ENCODE measurements around the gene DUSP22.
A peak's percentile ranks its signal among the peaks of the same experiment; 100 is the strongest.
"Not testable (repeated sequence)": the region's sequence is repeated elsewhere in the genome, so short reads cannot be mapped to it uniquely, and the experiment has no call there.

Gene DUSP22

DNA sequence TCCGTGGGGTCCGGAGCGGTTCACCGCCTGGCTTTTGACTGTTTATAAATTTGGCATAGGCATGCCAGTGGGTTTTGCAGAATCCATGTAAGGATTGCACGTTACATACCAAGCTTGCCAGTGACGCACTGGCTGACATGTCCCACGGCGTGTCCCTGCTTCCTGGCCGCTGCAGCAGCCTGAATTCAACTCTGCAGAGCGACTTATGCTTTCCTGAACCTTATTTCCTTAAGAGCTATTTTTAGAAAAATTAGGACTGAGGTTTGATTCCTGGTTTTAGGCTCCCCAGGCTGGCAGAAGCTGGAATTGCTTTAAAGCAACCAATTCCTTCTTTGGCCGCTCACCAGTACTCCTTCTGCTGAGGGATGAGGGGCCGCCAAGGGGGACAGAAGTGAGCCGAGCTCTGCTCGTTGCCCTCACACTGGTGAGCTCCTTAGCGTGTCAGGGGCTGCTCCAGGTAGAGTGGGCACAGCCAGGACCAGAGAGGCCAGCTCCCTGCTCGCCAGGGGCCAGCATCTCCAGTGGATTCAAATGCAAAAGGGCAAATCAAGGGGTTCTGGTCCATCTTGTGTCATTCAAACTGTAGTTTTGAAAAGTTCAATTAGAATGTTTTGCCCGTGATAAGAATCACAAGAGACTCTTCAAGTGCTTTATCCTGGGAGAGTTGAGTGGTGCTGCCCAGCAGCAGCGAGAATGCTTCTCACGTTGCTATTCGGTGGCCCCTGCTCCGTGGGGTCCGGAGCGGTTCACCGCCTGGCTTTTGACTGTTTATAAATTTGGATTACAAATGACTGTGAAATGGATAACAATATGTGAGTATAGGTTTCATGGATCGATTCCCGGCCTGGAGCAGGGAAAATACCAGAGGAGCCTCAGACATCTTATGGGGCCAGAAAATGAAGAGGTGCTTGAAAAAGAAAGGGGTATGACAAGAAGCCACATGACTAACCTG, 81.8 kb downstream of the DUSP22 start:
- TF ChIP-seq, protein P1, sequence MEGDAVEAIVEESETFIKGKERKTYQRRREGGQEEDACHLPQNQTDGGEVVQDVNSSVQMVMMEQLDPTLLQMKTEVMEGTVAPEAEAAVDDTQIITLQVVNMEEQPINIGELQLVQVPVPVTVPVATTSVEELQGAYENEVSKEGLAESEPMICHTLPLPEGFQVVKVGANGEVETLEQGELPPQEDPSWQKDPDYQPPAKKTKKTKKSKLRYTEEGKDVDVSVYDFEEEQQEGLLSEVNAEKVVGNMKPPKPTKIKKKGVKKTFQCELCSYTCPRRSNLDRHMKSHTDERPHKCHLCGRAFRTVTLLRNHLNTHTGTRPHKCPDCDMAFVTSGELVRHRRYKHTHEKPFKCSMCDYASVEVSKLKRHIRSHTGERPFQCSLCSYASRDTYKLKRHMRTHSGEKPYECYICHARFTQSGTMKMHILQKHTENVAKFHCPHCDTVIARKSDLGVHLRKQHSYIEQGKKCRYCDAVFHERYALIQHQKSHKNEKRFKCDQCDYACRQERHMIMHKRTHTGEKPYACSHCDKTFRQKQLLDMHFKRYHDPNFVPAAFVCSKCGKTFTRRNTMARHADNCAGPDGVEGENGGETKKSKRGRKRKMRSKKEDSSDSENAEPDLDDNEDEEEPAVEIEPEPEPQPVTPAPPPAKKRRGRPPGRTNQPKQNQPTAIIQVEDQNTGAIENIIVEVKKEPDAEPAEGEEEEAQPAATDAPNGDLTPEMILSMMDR (IDR thresholded peaks at IDR 0.05; ENCODE audit: borderline replicate concordance, extremely low read depth, low read length, poor library complexity, severe bottlenecking): no peak
- TF ChIP-seq EZH2 (IDR thresholded peaks at IDR 0.05; ENCODE audit: borderline replicate concordance, low read depth, low read length, severe bottlenecking): no peak
- H4K20me1 ChIP-seq (ENCODE audit: insufficient read depth, low read length): no peaks in the 10 kb centered on the region
- no peak overlapping the region for H3K27ac ChIP-seq (ENCODE audit: low read length)
- H3K4me3 ChIP-seq (ENCODE audit: low read depth in 1 of 2, low read length in 2 of 2): no peak overlapping the region
- no peak overlapping the region for H3K9ac ChIP-seq (ENCODE audit: low read depth, low read length)
- no peak for ATAC-seq (ENCODE audit: insufficient read depth, low read depth)
- no peak overlapping the region for H3K4me2 ChIP-seq (ENCODE audit: insufficient read depth, low read length)
- no peak overlapping the region for H2AFZ ChIP-seq (ENCODE audit: low read depth, low read length)
- H3K79me2 ChIP-seq (ENCODE audit: insufficient read depth, low read length): no peaks in the 10 kb centered on the region
- H3K36me3 ChIP-seq (ENCODE audit: insufficient read depth, low read length): no peaks in the 10 kb centered on the region
- no peak for DNase-seq
- peaks cover 6% of the 10 kb centered on the region for H3K4me1 ChIP-seq (ENCODE audit: insufficient read depth, low read length)
- no peaks in the 10 kb centered on the region for H3K9me3 ChIP-seq (ENCODE audit: insufficient read depth, low read length, severe bottlenecking)
- H3K27me3 ChIP-seq (ENCODE audit: insufficient read depth, low read length, poor library complexity): no peaks in the 10 kb centered on the region

DNA sequence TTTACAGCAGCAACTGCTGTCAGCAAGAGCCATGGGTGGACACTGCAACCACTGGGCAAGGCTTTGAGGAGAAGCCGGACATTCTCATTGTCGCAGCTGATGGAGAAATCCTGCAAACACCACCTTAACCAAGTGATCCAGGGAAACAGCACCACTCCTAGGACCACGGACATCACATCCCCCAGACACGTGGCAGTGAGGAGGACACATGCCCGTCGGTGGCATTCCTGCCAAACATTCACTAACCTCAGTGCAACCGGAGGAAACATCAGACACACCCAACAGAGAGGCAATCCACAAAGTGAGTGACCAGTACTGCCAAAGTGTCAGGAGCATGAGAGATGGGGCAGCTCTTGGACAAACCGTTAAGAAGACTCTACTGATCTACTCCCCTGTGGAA, 82.7 kb downstream of the DUSP22 start:
- Histone ChIP-seq H3K4me2 (ENCODE audit: insufficient read depth, low read length) (no peak overlapping the region), H3K9ac (ENCODE audit: low read depth, low read length) (no peak overlapping the region), H3K4me1 (ENCODE audit: insufficient read depth, low read length) (peaks cover 6% of the 10 kb centered on the region), H2AFZ (ENCODE audit: low read depth, low read length) (no peak overlapping the region), H3K9me3 (ENCODE audit: insufficient read depth, low read length, severe bottlenecking) (no peaks in the 10 kb centered on the region), H3K27ac (ENCODE audit: low read length) (no peak overlapping the region), H3K79me2 (ENCODE audit: insufficient read depth, low read length) (no peaks in the 10 kb centered on the region), H4K20me1 (ENCODE audit: insufficient read depth, low read length) (no peaks in the 10 kb centered on the region), H3K27me3 (ENCODE audit: insufficient read depth, low read length, poor library complexity) (no peaks in the 10 kb centered on the region), H3K36me3 (ENCODE audit: insufficient read depth, low read length) (no peaks in the 10 kb centered on the region), H3K4me3 (ENCODE audit: low read depth in 1 of 2, low read length in 2 of 2) (no peak overlapping the region)
- TF ChIP-seq, protein P1 (IDR thresholded peaks at IDR 0.05; ENCODE audit: borderline replicate concordance, extremely low read depth, low read length, poor library complexity, severe bottlenecking): no peak
- ATAC-seq (ENCODE audit: insufficient read depth, low read depth): no peak
- no peak for DNase-seq

DNA sequence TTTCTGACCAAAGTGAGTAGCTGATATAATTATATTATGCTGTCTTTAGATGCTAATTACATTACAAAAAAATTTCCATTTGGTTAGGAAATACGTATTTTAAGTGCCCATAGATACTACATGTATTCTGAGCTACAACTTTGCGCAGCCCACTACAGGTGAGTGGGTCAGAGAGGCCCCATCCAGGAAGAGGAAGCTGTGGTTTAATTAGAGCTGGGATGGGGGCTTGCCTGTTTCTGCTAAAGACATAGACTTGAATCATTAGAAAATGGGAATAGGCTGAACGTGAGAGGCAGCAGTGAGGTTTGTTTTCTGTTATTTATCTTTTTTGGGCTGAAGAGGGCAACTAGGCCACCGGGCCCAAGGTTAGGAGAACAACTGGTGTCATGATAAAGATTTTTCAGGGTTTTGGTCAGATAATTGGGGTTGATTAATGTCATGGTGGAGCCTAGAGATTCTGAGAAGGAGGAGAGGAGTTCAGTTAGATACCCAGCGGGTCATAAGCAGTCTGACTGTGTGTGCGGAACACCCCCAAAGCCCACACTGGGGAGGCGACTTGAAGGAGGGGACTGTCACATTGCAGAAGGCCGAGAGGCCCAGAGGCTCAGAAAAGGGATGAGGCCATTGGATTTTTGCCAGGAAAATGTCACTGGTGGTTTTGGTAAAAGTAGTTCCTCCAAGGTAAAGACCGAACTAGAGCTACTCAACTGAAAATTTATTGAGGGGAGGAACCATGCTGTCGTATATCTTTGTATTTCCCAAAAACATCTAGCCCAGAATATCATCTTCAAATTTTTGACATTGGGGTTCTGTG, 84.7 kb downstream of the DUSP22 start:
- no peaks in the 10 kb centered on the region for H3K27me3 ChIP-seq (ENCODE audit: insufficient read depth, low read length, poor library complexity)
- H3K4me3 ChIP-seq (ENCODE audit: low read depth in 1 of 2, low read length in 2 of 2): no peak overlapping the region
- no peak overlapping the region for H2AFZ ChIP-seq (ENCODE audit: low read depth, low read length)
- peak; percentile 21 for DNase-seq
- no peak overlapping the region for H3K27ac ChIP-seq (ENCODE audit: low read length)
- no peaks in the 10 kb centered on the region for H3K79me2 ChIP-seq (ENCODE audit: insufficient read depth, low read length)
- ATAC-seq (ENCODE audit: insufficient read depth, low read depth): peak; percentile 76
- H3K4me2 ChIP-seq (ENCODE audit: insufficient read depth, low read length): no peak overlapping the region
- TF ChIP-seq, protein P1 (IDR thresholded peaks at IDR 0.05; ENCODE audit: borderline replicate concordance, extremely low read depth, low read length, poor library complexity, severe bottlenecking): no peak
- no peak for TF ChIP-seq EZH2 (IDR thresholded peaks at IDR 0.05; ENCODE audit: borderline replicate concordance, low read depth, low read length, severe bottlenecking)
- peaks cover 6% of the 10 kb centered on the region for H3K4me1 ChIP-seq (ENCODE audit: insufficient read depth, low read length)
- no peak overlapping the region for H3K9ac ChIP-seq (ENCODE audit: low read depth, low read length)
- H3K36me3 ChIP-seq (ENCODE audit: insufficient read depth, low read length): no peaks in the 10 kb centered on the region
- H3K9me3 ChIP-seq (ENCODE audit: insufficient read depth, low read length, severe bottlenecking): no peaks in the 10 kb centered on the region
- no peaks in the 10 kb centered on the region for H4K20me1 ChIP-seq (ENCODE audit: insufficient read depth, low read length)

DNA sequence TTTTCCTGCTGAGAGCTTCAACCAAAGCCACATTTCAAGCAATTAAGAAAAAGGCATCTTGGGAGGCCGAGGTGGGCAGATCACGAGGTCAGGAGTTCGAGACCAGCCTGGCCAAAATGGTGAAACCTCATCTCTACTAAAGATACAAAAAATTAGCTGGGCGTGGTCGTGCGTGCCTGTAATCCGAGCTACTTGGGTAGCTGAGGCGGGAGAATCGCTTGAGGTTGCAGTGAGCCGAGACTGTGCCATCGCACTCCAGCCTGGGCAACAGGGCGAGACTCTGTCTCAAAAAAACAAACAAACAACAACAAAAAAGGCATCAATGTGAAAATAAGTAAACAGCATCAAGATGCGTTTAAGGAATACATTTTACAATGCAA, 85.3 kb downstream of the DUSP22 start:
- not testable (repeated sequence) for H3K9ac ChIP-seq (ENCODE audit: low read depth, low read length); H4K20me1 ChIP-seq (ENCODE audit: insufficient read depth, low read length); H3K4me1 ChIP-seq (ENCODE audit: insufficient read depth, low read length); H3K4me3 ChIP-seq (ENCODE audit: low read depth in 1 of 2, low read length in 2 of 2); H2AFZ ChIP-seq (ENCODE audit: low read depth, low read length); H3K79me2 ChIP-seq (ENCODE audit: insufficient read depth, low read length); H3K4me2 ChIP-seq (ENCODE audit: insufficient read depth, low read length); DNase-seq; H3K27ac ChIP-seq (ENCODE audit: low read length); ATAC-seq (ENCODE audit: insufficient read depth, low read depth); H3K36me3 ChIP-seq (ENCODE audit: insufficient read depth, low read length); H3K27me3 ChIP-seq (ENCODE audit: insufficient read depth, low read length, poor library complexity); H3K9me3 ChIP-seq (ENCODE audit: insufficient read depth, low read length, severe bottlenecking)

All from DND-41 (cell line).